Measurements from ENCODE around the gene PURB. TPM values are rescaled to one million over a fixed set of nuclear protein-coding genes. Genes with fewer than 3 reads are reported as not detected.

Gene PURB
- total RNA-seq, 1 donor, result 27.2 TPM

GRCh38 chr7:44854644-44855364 lies 30.5 kb downstream of the PURB start:
- no peak for TF ChIP-seq CTCF (IDR thresholded peaks at IDR 0.05; ENCODE audit: insufficient read depth, low read length)
- no peak for DNase-seq (ENCODE audit: low read depth)
- H3K4me3 ChIP-seq (ENCODE audit: low read depth, low read length), result no peak overlapping the region

- no peak for DNase-seq (ENCODE audit: low read depth)
- H3K4me3 ChIP-seq (ENCODE audit: low read depth, low read length), result no peak overlapping the region
- no peak for TF ChIP-seq CTCF (IDR thresholded peaks at IDR 0.05; ENCODE audit: insufficient read depth, low read length)
Observed at GRCh38 chr7:44853391-44853790, 31.9 kb downstream of the PURB start.

- no peak for TF ChIP-seq CTCF (IDR thresholded peaks at IDR 0.05; ENCODE audit: insufficient read depth, low read length)
- DNase-seq (ENCODE audit: low read depth), result no peak
- H3K4me3 ChIP-seq (ENCODE audit: low read depth, low read length), result no peak overlapping the region
Observed at GRCh38 chr7:44852590-44852989, 32.7 kb downstream of the PURB start.

- peak; percentile 81 for DNase-seq (ENCODE audit: low read depth)
- H3K4me3 ChIP-seq (ENCODE audit: low read depth, low read length), result no peak overlapping the region
- TF ChIP-seq CTCF (IDR thresholded peaks at IDR 0.05; ENCODE audit: insufficient read depth, low read length), result no peak
Observed at GRCh38 chr7:44849885-44850544, 35.3 kb downstream of the PURB start.

- DNase-seq (ENCODE audit: low read depth), result no peak
- TF ChIP-seq CTCF (IDR thresholded peaks at IDR 0.05; ENCODE audit: insufficient read depth, low read length), result no peak
- no peak overlapping the region for H3K4me3 ChIP-seq (ENCODE audit: low read depth, low read length)
Observed at GRCh38 chr7:44849259-44849884, 36.0 kb downstream of the PURB start.

GRCh38 chr7:44847920-44848634 lies 37.3 kb downstream of the PURB start, which contains the start of gene H2AZ2:
H2AZ2 (minus strand) TSS chr7:44848087; CDS start chr7:44847971, 116 bp downstream.
- H3K4me3 ChIP-seq (ENCODE audit: low read depth, low read length), result peak within 1 kb of the TSS; percentile 84
- TF ChIP-seq CTCF (IDR thresholded peaks at IDR 0.05; ENCODE audit: insufficient read depth, low read length), result no peak
- DNase-seq (ENCODE audit: low read depth), result peak; percentile 100

Measured in fibroblast of the aortic adventitia (primary cell).